GM19455 (cell line): ENCODE data around the gene KLF7.

Experiments used
- ATAC-seq: cut with Tn5 transposase; IDR thresholded peaks from one replicate; pipeline ENCODE4 v1.9.1; 2021; ENCODE audit not compliant: unreplicated experiment

Gene KLF7

GRCh38 chr2:207097278-207097677 is 68.5 kb downstream of the KLF7 start:
- no peak for ATAC-seq

- ATAC-seq, result no peak
Observed at GRCh38 chr2:207095963-207096362, 69.8 kb downstream of the KLF7 start.

GRCh38 chr2:207093234-207093633 is 72.5 kb downstream of the KLF7 start:
- ATAC-seq, result no peak

GRCh38 chr2:207092818-207093217 is 72.9 kb downstream of the KLF7 start:
- ATAC-seq, result no peak

- ATAC-seq, result no peak
Observed at GRCh38 chr2:207091928-207092327, 73.8 kb downstream of the KLF7 start.

- ATAC-seq, result no peak
Observed at GRCh38 chr2:207091176-207091575, 74.6 kb downstream of the KLF7 start.

GRCh38 chr2:207090389-207090788 is 75.4 kb downstream of the KLF7 start:
- no peak for ATAC-seq

- ATAC-seq, result no peak
Observed at GRCh38 chr2:207088839-207089238, 76.9 kb downstream of the KLF7 start.

- no peak for ATAC-seq
Observed at GRCh38 chr2:207088276-207088675, 77.5 kb downstream of the KLF7 start.

- ATAC-seq, result no peak
Observed at GRCh38 chr2:207087046-207087902, 78.5 kb downstream of the KLF7 start.

GRCh38 chr2:207086136-207086535 is 79.6 kb downstream of the KLF7 start:
- no peak for ATAC-seq

- ATAC-seq, result no peak
Observed at GRCh38 chr2:207085110-207085509, 80.6 kb downstream of the KLF7 start.

- ATAC-seq, result no peak
Observed at GRCh38 chr2:207083361-207084110, 82.2 kb downstream of the KLF7 start.

GRCh38 chr2:207082619-207083018 is 83.1 kb downstream of the KLF7 start:
- no peak for ATAC-seq

- ATAC-seq, result no peak
Observed at GRCh38 chr2:207078186-207078798, 87.5 kb downstream of the KLF7 start.

- ATAC-seq, result no peak
Observed at GRCh38 chr2:207077266-207077665, 88.5 kb downstream of the KLF7 start.

- ATAC-seq, result no peak
Observed at GRCh38 chr2:207075456-207075855, 90.3 kb downstream of the KLF7 start.

- no peak for ATAC-seq
Observed at GRCh38 chr2:207073801-207074678, 91.7 kb downstream of the KLF7 start.

- ATAC-seq, result no peak
Observed at GRCh38 chr2:207073412-207073800, 92.3 kb downstream of the KLF7 start.

GRCh38 chr2:207072571-207072970 is 93.2 kb downstream of the KLF7 start:
- ATAC-seq, result no peak

- ATAC-seq, result no peak
Observed at GRCh38 chr2:207071820-207072219, 93.9 kb downstream of the KLF7 start.
